ENCODE results near the gene ADIPOR2. TPM values are rescaled to one million over a fixed set of nuclear protein-coding genes. Genes with fewer than 3 reads are reported as not detected.

ADIPOR2 gene
- total RNA-seq, 1 experiment from 2014 or later, result 84.0 TPM

DNA sequence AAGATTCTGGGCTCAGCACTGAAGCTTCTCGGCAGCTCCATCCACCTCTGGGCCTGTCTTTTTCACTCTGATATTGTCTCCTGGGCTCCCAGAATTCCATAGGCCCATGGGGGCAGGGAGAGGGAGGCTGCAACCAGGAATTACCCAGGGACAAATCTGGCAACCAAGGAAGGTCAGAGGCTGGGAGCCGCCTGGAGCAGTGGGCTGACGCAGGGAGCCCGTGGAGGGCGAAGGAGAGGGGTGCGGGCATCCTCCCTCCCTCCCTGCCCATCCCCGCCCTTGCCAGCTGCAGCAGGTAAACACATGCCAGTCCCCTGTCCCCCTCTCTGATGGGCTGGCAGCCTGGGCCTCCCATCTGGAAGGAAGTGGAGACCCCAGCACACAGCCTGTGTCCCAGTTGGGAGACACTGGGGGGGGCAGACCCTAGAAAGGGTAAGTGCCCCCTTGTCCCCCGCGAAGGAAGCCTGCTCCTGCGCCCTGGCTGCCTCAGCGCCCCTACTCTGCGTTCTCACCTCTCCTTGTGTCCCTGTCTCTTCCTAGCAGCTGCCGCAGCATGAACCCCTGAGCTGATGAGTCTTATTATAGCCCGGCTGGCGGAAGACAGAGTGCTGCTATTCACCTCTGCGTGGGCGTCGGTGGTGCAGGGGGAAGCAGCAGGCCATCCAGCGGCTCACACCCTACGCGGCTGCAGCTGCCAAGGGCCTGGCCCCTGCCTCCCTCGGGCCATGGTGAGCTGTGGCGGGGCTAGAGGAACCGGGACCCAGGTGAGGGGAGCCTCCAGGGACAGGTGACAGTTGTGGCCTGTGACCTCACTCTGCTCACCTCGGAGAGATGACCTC is 136.2 kb downstream of the ADIPOR2 start:
- Histone ChIP-seq H3K27me3 (replicated peaks; ENCODE audit: insufficient read depth, low read depth, low read length, poor library complexity) (no peaks in the 10 kb centered on the region), H3K36me3 (ENCODE audit: insufficient read depth, low read length, poor library complexity, severe bottlenecking) (no peaks in the 10 kb centered on the region), H3K4me1 (ENCODE audit: insufficient read depth, low read length, poor library complexity, severe bottlenecking) (no peaks in the 10 kb centered on the region), H3K9me3 (ENCODE audit: low read depth, low read length, poor library complexity, severe bottlenecking) (no peaks in the 10 kb centered on the region), H3K27ac (ENCODE audit: low read depth, low read length, poor library complexity, severe bottlenecking) (no peak overlapping the region), H3K4me3 (ENCODE audit: low read depth, low read length, poor library complexity, severe bottlenecking) (no peak overlapping the region)
- TF ChIP-seq EZH2 (IDR thresholded peaks at IDR 0.05; ENCODE audit: borderline replicate concordance, low read depth, low read length, poor library complexity, severe bottlenecking), result no peak
- TF ChIP-seq, protein P1, sequence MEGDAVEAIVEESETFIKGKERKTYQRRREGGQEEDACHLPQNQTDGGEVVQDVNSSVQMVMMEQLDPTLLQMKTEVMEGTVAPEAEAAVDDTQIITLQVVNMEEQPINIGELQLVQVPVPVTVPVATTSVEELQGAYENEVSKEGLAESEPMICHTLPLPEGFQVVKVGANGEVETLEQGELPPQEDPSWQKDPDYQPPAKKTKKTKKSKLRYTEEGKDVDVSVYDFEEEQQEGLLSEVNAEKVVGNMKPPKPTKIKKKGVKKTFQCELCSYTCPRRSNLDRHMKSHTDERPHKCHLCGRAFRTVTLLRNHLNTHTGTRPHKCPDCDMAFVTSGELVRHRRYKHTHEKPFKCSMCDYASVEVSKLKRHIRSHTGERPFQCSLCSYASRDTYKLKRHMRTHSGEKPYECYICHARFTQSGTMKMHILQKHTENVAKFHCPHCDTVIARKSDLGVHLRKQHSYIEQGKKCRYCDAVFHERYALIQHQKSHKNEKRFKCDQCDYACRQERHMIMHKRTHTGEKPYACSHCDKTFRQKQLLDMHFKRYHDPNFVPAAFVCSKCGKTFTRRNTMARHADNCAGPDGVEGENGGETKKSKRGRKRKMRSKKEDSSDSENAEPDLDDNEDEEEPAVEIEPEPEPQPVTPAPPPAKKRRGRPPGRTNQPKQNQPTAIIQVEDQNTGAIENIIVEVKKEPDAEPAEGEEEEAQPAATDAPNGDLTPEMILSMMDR (conservative IDR thresholded peaks at IDR 0.05; ENCODE audit: low read depth, low read length), result no peak
- CTCF ChIA-PET, result no interaction called here
- intact Hi-C loops (cut with micrococcal nuclease; ENCODE audit: unreplicated experiment), result no loop called here
- no TSS peak for BruUV-seq (replicated peaks)
- DNase-seq (ENCODE audit: low spot score), result no peak
- POLR2A ChIA-PET (ENCODE audit: low non-redundant PET), result no interaction called here

DNA sequence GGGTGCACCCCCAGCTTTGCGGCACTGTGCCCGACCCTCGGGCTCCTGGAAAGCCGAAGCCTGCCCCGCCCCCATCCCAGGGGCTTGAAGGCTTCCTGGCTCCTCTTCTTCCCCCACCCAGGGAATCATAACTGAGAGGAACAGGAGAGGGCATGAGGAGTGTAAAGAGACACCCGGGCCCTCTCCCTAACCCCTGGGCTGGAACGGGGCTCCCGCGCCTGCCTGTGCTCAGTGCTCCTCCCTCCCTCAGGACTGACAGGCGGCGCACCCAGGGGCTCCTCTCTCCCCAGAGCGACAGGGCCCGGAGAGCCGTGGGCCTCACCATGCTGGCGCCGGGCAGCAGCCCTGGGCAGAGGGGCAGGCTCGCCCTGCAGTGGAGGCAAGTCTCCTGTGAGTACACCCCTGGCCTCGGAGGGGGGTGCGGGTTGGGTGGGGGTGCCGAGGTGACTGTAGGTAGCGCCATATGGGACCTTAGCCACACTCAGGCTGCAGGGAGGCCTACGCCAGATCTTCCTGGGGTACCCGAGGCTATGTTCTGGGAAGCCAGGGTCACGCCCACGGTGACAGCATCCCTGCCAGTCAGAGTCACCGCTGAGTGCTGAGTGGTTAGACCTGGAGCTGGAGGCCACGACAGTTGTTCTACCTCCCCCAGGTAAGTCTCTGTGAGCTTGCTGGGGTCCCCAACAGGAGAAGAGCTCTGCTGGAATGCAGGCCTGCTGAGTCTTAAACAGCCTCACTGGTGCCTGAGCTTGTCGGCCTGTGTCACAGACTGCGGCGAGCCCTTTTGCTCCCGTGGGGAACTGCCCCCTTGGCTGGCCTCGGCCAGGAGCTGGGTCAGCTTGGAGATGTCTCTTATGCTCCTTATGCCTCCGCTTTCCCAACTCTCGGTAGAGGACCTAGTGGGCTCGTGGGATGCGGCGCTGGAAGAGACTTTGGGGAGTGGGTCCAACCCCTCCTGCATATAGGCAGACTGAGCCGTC is 137.2 kb downstream of the ADIPOR2 start:
- no TSS peak for BruUV-seq (replicated peaks)
- Histone ChIP-seq H3K4me1 (ENCODE audit: insufficient read depth, low read length, poor library complexity, severe bottlenecking) (no peaks in the 10 kb centered on the region), H3K27ac (ENCODE audit: low read depth, low read length, poor library complexity, severe bottlenecking) (no peak overlapping the region), H3K4me3 (ENCODE audit: low read depth, low read length, poor library complexity, severe bottlenecking) (no peak overlapping the region), H3K27me3 (replicated peaks; ENCODE audit: insufficient read depth, low read depth, low read length, poor library complexity) (no peaks in the 10 kb centered on the region), H3K9me3 (ENCODE audit: low read depth, low read length, poor library complexity, severe bottlenecking) (no peaks in the 10 kb centered on the region), H3K36me3 (ENCODE audit: insufficient read depth, low read length, poor library complexity, severe bottlenecking) (no peaks in the 10 kb centered on the region)
- ChIA-PET CTCF (no interaction called here), POLR2A (ENCODE audit: low non-redundant PET) (no interaction called here)
- no peak for DNase-seq (ENCODE audit: low spot score)
- intact Hi-C loops (cut with micrococcal nuclease; ENCODE audit: unreplicated experiment), result no loop called here
- no peak for TF ChIP-seq EZH2 (IDR thresholded peaks at IDR 0.05; ENCODE audit: borderline replicate concordance, low read depth, low read length, poor library complexity, severe bottlenecking)
- TF ChIP-seq, protein P1 (conservative IDR thresholded peaks at IDR 0.05; ENCODE audit: low read depth, low read length), result no peak

DNA sequence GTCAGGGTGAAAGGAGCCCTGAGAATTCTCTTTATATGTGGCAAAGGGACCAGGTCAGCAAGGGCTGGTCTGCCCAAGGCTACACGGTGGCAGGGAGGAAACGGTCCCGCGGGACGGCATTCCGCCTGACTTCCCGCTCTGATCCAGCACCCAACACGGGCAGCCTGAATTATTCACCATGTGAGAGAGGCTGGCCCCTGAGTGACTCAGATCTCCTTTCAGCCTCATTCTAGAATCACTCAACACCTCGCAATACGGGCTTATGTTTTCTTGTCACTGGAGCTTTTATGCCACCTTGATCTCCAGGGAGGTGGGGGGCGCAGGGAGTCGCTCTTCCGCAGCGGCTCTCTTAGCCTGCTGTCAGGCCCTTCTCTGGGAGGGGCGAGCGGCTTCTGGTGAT is 138.0 kb downstream of the ADIPOR2 start:
- BruUV-seq (replicated peaks), result no TSS peak
- no peaks in the 10 kb centered on the region for H3K9me3 ChIP-seq (ENCODE audit: low read depth, low read length, poor library complexity, severe bottlenecking)
- POLR2A ChIA-PET (ENCODE audit: low non-redundant PET), result no interaction called here
- H3K4me3 ChIP-seq (ENCODE audit: low read depth, low read length, poor library complexity, severe bottlenecking), result no peak overlapping the region
- DNase-seq (ENCODE audit: low spot score), result no peak
- intact Hi-C loops (cut with micrococcal nuclease; ENCODE audit: unreplicated experiment), result no loop called here
- TF ChIP-seq, protein P1 (conservative IDR thresholded peaks at IDR 0.05; ENCODE audit: low read depth, low read length), result no peak
- TF ChIP-seq EZH2 (IDR thresholded peaks at IDR 0.05; ENCODE audit: borderline replicate concordance, low read depth, low read length, poor library complexity, severe bottlenecking), result no peak
- CTCF ChIA-PET, result no interaction called here
- no peaks in the 10 kb centered on the region for H3K27me3 ChIP-seq (replicated peaks; ENCODE audit: insufficient read depth, low read depth, low read length, poor library complexity)
- H3K4me1 ChIP-seq (ENCODE audit: insufficient read depth, low read length, poor library complexity, severe bottlenecking), result no peaks in the 10 kb centered on the region
- H3K36me3 ChIP-seq (ENCODE audit: insufficient read depth, low read length, poor library complexity, severe bottlenecking), result no peaks in the 10 kb centered on the region
- no peak overlapping the region for H3K27ac ChIP-seq (ENCODE audit: low read depth, low read length, poor library complexity, severe bottlenecking)

Data from A673 (cell line).